HG03025 (cell line): Measurements from ENCODE around the gene MAPKBP1.

Experiments
- ATAC-seq: cut with Tn5 transposase; IDR thresholded peaks from one replicate; pipeline ENCODE4 v1.9.1; 2021; ENCODE audit warnings: mild to moderate bottlenecking, moderate library complexity; ENCODE audit not compliant: unreplicated experiment, low FRiP score

MAPKBP1 gene

GRCh38 chr15:41842229-41842628 lies 67.9 kb downstream of the MAPKBP1 start:
- ATAC-seq, result no peak

GRCh38 chr15:41843571-41843970 lies 69.3 kb downstream of the MAPKBP1 start:
- no peak for ATAC-seq

GRCh38 chr15:41844814-41845213 lies 70.5 kb downstream of the MAPKBP1 start:
- ATAC-seq, result no peak

GRCh38 chr15:41847206-41847605 lies 72.9 kb downstream of the MAPKBP1 start:
- ATAC-seq, result no peak

GRCh38 chr15:41847981-41848380 lies 73.7 kb downstream of the MAPKBP1 start:
- no peak for ATAC-seq

GRCh38 chr15:41848631-41849030 lies 74.3 kb downstream of the MAPKBP1 start:
- no peak for ATAC-seq

GRCh38 chr15:41849204-41849603 lies 74.9 kb downstream of the MAPKBP1 start:
- ATAC-seq, result no peak

- ATAC-seq, result no peak
These were observed 75.6 kb downstream of the MAPKBP1 start for GRCh38 chr15:41849861-41850260.

GRCh38 chr15:41850482-41851166 lies 76.3 kb downstream of the MAPKBP1 start:
- no peak for ATAC-seq

GRCh38 chr15:41851167-41851523 lies 76.9 kb downstream of the MAPKBP1 start:
- ATAC-seq, result no peak

- no peak for ATAC-seq
These were observed 77.6 kb downstream of the MAPKBP1 start for GRCh38 chr15:41851755-41852370.

GRCh38 chr15:41852736-41853590 lies 78.7 kb downstream of the MAPKBP1 start:
- ATAC-seq, result no peak

GRCh38 chr15:41853831-41854230 lies 79.5 kb downstream of the MAPKBP1 start:
- no peak for ATAC-seq

GRCh38 chr15:41854443-41854842 lies 80.2 kb downstream of the MAPKBP1 start:
- ATAC-seq, result no peak

- no peak for ATAC-seq
These were observed 81.1 kb downstream of the MAPKBP1 start for GRCh38 chr15:41855261-41855961.

- ATAC-seq, result no peak
These were observed 82.0 kb downstream of the MAPKBP1 start for GRCh38 chr15:41856262-41856661.

- ATAC-seq, result no peak
These were observed 82.4 kb downstream of the MAPKBP1 start for GRCh38 chr15:41856716-41857115.

- ATAC-seq, result no peak
These were observed 83.0 kb downstream of the MAPKBP1 start for GRCh38 chr15:41857316-41857715.

GRCh38 chr15:41858756-41859155 lies 84.5 kb downstream of the MAPKBP1 start:
- ATAC-seq, result no peak

GRCh38 chr15:41860049-41860828 lies 86.0 kb downstream of the MAPKBP1 start:
- ATAC-seq, result no peak
